GM12891 (cell line): ENCODE data around the gene CCDC159.

Experiments used
- POLR2A ChIP-seq: IDR thresholded peaks from 2 replicates; pipeline ENCODE4 v1.6.1; 2011; ENCODE audit warnings: low read depth, low read length, control low read depth
- POLR2AphosphoS5 ChIP-seq: IDR thresholded peaks from 2 replicates; pipeline ENCODE4 v1.6.1; 2011; ENCODE audit warnings: low read depth, low read length, control low read depth

DNA sequence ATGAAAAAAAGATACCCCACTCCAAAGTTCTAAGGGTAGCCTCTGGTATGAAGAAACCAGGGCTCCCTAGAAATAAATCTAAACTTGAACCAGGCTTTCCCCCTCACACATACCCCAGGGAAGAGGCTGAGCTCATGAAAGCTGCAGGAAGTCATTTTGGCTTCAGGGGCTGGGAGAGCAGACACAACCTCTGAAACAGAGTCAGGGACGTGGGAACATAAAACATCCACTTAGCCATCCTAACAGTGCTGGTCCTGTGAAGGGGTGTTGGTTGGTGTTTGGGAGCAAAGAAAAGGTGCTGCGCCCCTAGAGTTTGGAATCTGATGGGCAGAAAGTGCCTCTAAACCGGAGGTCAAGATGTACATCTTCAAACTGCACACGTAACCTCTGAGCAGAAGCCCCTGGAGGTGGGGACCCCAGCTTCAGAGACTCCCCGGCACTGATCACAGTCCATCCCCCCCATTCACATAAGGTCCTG is 22.7 kb upstream of the CCDC159 start:
- no peak for TF ChIP-seq POLR2AphosphoS5
- no peak for TF ChIP-seq POLR2A
